HG03521 (cell line): ENCODE measurements around the gene AVPR2.

Experiments
- ATAC-seq: cut with Tn5 transposase; IDR thresholded peaks from one replicate; pipeline ENCODE4 v1.9.1; 2021; ENCODE audit warnings: mild to moderate bottlenecking, moderate library complexity; ENCODE audit not compliant: unreplicated experiment

AVPR2 gene

GRCh38 chrX:153910446-153910845, 6.0 kb downstream of the AVPR2 start:
- no peak for ATAC-seq

- no peak for ATAC-seq
Observed at GRCh38 chrX:153911798-153912197, 7.3 kb downstream of the AVPR2 start.

GRCh38 chrX:153913211-153913610, 8.7 kb downstream of the AVPR2 start:
- no peak for ATAC-seq

DNA sequence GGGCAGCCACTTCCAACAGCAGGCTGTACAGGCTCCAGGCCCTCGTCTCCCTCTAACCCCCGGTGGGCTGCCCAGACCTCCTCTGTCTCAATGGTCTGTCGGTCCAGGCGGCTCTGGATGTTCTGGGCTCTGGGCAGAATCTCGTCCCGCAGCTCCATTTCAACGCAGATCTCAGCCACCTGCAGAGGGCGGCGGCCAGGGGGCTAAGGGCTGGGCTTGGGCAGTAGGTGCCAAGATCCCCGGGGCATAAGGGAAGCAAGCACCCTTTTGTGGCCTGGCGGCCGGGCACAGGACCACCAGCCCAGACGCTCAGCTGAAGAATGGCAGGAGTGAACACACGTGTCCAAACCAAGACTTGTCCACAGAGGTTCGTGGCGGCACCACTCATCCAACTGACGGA, 9.2 kb downstream of the AVPR2 start:
- no peak for ATAC-seq

DNA sequence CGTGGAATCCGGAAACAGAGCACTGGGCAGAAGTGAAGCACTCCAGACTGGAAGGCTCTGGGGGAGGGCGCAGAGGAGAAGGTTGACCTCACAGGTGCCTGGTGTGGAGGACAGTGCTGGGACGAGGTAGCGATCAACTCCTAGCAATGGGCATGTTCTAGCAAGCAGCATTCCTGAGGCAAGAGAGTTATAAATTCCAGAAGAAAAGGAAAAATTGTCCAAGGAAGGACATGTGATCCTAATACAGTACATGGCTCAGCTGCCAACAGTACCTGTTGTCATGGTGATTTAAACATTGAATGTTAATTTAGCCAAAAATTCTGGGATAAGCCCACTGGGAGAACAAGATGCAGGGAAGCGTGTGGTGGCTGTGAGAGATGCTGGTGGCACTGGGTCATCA, 13.4 kb downstream of the AVPR2 start:
- no peak for ATAC-seq

DNA sequence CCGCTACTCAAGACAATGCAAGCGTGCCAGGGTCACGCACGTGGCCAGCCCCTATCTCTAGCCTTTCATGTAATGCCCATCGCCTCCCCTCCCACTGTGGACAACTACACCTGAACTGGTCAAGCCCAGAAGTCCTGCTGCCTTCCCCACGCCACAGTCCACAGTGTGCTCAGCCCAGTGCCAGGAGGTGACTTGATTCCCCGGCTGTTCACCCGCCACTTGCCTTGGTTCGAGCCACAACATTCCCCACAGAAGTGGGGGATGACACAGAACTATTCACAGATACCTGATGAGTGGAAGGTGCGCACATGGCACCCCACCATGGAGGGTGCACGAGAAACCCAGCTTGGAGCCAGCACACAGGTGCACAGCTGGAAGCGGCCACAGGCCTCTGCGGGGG, 14.8 kb downstream of the AVPR2 start:
- ATAC-seq = no peak

- no peak for ATAC-seq
Observed at GRCh38 chrX:153920546-153920945, 16.1 kb downstream of the AVPR2 start.

GRCh38 chrX:153921070-153921469, 16.6 kb downstream of the AVPR2 start:
- ATAC-seq = no peak

DNA sequence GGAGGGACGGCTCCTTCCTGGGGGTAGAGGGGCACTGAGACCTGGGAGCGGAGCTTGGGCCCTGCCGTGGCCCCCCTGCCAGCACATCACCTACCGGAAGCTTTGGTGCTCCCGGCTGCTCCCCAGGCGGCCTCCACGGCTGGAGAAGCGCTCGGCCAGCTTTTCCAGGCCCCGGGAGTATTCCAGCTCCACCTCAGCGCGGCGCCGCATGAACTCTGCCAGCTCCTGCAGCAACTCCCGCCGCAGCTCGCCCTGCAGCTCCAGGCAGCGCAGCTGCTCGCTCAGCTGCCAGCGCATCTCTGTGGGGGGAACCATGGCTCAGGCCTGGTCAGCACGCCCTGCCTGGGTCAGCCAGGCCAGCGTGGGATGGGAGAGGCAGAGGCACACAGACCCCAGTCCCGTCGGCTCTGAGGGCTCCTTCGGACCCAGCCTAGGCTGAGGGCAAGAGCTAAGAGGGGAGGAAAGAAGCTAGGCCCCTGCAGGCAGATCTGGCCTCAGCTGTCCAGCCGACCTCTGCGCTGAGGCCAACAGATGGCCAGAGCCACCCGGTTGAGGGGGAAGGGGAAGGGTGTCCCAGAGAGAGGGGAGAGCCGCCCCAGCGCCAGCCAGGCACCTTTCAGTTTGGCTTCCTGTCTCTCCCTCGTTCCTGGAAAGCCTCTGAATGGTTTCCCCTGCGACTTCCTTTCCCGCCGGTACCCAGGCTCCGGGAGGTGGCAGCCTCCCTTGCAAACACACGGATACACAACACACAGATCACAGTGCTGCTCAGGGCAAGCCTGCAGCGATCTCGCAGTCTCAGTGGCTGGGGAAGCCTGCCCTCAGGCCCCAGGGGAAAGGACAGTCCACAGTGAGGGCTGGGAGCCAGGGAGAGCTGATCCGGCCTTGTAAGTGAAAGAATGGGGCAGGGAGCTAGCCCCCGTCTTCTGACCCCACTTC, 17.3 kb downstream of the AVPR2 start:
- no peak for ATAC-seq

DNA sequence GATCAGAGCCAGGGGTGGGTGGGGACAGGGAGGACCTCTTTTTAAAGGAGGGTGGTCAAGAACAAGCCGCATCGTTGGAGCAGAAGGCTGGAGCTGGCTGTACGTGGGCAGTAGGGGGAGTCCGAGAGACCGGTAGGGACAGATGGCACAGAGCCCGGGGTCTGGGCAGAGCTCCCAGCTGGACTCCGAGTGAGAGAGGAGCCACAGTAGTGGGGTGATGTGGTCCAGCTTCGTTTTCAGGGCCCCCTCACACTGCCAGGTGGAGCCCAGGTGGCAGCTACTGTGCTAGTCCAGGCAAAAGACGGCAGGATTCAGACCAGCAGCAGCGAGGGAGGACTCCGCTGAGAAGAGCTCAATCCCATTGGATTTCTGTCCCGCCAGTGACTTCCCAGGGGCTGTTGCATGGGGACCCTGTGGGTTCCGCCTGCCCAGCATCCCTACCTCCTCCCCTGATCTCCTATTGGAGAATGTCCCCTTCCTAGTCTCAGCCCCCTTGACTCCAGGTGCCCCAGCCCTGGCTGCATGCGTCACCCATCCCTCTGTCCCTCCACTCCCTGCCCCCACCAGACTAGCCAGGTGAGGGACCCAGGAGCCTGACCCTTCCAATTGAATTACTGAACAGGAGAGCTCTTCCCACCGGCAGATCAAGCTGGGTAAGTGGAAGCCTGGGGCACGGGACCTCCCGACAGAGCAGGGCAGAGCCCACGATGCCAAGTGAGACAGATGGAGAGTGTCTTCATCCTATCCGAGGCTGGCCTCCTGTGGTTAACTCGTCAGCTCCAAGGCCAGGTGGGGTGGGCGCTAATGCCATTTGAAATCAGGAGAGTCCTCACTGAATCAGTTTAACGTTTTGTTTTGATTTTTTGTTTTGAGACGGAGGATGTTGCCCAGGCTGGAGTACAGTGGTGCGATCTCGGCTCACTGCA, 18.7 kb downstream of the AVPR2 start:
- no peak for ATAC-seq

DNA sequence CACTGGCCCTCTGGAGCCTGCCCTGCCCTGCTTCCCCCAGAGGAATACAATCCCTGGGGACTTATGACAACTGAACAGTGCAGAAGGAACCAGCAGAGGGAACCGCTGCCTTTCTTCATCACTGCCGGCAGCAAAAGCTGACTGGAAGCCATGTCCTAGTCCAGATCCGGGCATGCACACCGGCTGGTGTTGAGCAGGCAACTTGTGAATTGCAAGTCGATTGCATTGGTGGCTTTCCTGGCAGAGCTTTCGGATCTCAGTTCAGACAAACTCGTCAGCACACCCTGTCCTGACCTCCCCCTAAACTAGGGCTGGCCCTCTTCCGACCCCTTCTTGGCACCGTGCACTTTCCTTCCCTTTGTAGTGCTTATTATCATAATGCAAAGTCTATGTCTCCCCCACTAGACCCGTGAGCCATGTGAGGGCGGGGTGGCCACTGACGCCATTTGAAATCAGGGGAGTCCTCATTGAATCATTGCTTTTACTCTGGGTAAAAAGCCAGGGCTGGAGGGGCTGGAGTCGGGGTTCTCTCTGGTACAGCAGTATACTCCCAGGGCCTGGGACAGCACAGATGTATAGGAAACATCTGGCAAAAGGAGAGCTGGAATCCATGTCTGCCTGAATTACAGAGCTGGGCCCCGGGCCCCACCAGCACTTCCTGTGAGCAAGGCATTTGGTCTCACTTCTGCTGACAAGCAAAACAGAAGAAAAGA, 19.8 kb downstream of the AVPR2 start:
- ATAC-seq = no peak

- no peak for ATAC-seq
Observed at GRCh38 chrX:153925387-153925738, 20.9 kb downstream of the AVPR2 start.

DNA sequence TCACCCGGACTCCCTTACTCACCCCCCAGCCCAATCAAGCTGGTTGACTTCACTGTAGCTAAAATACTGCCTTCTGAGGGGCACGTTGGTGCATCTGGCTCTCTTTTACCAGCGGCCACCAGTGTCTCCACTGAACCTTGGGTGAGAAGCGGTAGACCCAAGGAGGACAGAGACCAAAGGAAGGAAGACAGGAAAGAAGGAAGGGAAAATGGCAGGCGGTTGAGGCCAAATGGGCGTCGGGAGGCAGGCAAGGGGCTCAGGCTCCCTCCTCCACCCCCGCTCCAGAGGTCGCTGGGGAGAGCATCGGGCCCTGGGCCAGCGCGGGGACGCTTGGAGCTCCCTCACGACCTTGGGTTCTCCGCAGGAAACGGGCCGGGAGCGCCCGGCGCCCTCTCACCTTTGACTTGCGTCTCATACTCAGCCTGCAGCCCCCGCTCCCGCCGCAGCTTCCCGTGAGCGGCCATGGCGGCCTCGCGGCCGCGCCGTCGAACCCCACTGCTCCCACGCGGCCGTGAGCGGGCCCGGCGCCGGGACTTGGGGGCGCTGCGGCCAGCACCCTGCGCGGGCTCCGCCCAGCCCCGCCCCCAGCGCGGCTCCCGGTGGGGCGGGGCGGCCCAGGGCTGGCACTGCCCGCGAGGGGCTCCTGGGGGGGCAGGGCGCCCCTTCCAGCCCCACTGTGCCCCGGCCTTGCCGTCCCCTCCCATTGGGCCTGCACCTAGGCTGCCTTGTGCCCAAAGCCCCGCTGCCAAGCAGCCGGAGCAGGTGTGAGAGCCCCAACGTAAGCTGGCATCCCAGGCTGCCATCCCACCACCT, 21.5 kb downstream of the AVPR2 start, which contains the start of gene ARHGAP4:
TSS of gene ARHGAP4 (minus strand) at position 526 of the 813 bp plus-strand sequence. CDS start at position 464, 62 bp downstream.
- no peak for ATAC-seq

DNA sequence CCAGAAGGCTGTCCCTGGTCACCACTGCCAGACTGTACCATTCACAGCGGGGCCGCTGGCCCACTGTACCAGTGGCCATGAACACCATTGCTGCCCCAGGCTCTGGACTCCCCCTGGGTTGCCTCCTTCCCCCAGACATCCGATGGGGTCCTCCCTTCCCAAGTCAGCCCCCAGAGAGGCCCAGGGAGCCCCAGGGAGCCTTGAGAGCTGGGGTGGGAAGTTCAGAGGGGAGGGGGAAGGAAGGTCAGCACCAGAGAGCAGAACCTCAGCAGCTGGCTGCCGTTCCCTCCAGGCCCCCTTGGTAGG, 22.0 kb downstream of the AVPR2 start:
- no peak for ATAC-seq

- ATAC-seq = peak; percentile 34
Observed at GRCh38 chrX:153926858-153927671, 22.6 kb downstream of the AVPR2 start.

GRCh38 chrX:153927672-153927921, 23.1 kb downstream of the AVPR2 start:
- ATAC-seq = no peak

- ATAC-seq = peak; percentile 70
Observed at GRCh38 chrX:153927922-153928760, 23.7 kb downstream of the AVPR2 start.

DNA sequence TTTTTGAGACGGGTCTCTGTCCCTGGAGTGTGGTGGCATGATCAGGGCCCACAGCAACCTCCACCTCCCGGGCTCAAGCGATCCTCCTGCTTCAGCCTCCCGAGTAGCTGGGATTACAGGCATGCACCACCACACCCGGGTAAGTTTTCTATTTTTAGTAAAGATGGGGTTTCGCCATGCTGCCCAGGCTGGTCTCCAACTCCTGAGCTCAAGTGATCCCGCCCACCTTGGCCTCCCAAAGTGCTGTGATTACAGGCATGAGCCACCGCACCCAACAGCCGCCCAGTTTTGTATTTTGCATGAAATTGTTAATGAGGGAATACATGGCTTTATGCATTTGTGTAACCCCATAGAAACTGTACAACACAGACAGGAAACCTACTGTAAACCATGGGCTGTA, 24.4 kb downstream of the AVPR2 start:
- ATAC-seq = no peak

GRCh38 chrX:153929576-153929975, 25.1 kb downstream of the AVPR2 start:
- ATAC-seq = no peak
